ENCODE measurements around the gene IFIT2. TPM values are rescaled to one million over a fixed set of nuclear protein-coding genes. Genes with fewer than 3 reads are reported as not detected.

IFIT2 gene
- total and polyA plus RNA-seq, 2 donors (not counting 3 experiments of a cell fraction or from before 2014, with no cell fraction given), result 0.23 to 1.4 TPM

- no peaks in the 10 kb centered on the region for H4K20me1 ChIP-seq (replicated peaks; ENCODE audit: control insufficient read depth, extremely low read depth, insufficient read depth, low read length)
- DNase-seq (ENCODE audit: low read depth, low spot score) (no peak), FAIRE-seq (no peak)
- H3K36me3 ChIP-seq (ENCODE audit: control insufficient read depth in 2 of 2, extremely low read depth in 1 of 2, insufficient read depth in 2 of 2, low read length in 2 of 2), result no peaks in the 10 kb centered on the region
- H3K4me1 ChIP-seq (ENCODE audit: control insufficient read depth, extremely low read depth, insufficient read depth, low read length), result peaks cover 10% of the 10 kb centered on the region
- ChIA-PET POLR2A (no interaction called here), CTCF (no interaction called here)
- no TSS peak for BruUV-seq (replicated peaks)
- no peaks in the 10 kb centered on the region for H3K9me3 ChIP-seq (replicated peaks; ENCODE audit: control insufficient read depth, insufficient read depth, low read length)
- H3K9me1 ChIP-seq (replicated peaks; ENCODE audit: control insufficient read depth, extremely low read depth, insufficient read depth, low read length), result no peaks in the 10 kb centered on the region
- no peak overlapping the region for H3K4me3 ChIP-seq (replicated peaks in 1 of 3; ENCODE audit: insufficient read depth in 1 of 3, low read depth in 1 of 3, low read length in 3 of 3)
- H3K27me3 ChIP-seq (ENCODE audit: control insufficient read depth in 2 of 2, insufficient read depth in 2 of 2, low read length in 2 of 2), result peaks cover 2 to 9% of the 10 kb centered on the region in 2 experiments
- H3K9ac ChIP-seq (replicated peaks; ENCODE audit: extremely low read depth, insufficient read depth, low read length), result no peak overlapping the region
- TF ChIP-seq MAX (IDR thresholded peaks at IDR 0.05; ENCODE audit: insufficient read depth, insufficient read length) (no peak), FOS (IDR thresholded peaks at IDR 0.05; ENCODE audit: borderline replicate concordance, insufficient read depth, low read length) (no peak), JUN (IDR thresholded peaks at IDR 0.05; ENCODE audit: borderline replicate concordance, insufficient read depth, insufficient read length, low read depth) (no peak), GATA2 (IDR thresholded peaks at IDR 0.05; ENCODE audit: insufficient read depth, insufficient read length, low read depth, low read length) (no peak), MYC (IDR thresholded peaks at IDR 0.05; ENCODE audit: low read depth, low read length) (no peak), EZH2 (IDR thresholded peaks at IDR 0.05; ENCODE audit: borderline replicate concordance, low read depth, low read length, severe bottlenecking) (no peak), POLR2A (IDR thresholded peaks at IDR 0.05; ENCODE audit: low read depth, low read length) (no peak), POLR2AphosphoS5 (IDR thresholded peaks at IDR 0.05; ENCODE audit: insufficient read depth, low read depth, low read length) (no peak), CTCF (IDR thresholded peaks at IDR 0.05; ENCODE audit: extremely low read depth in 1 of 2, insufficient read depth in 1 of 2, low read depth in 1 of 2, low read length in 2 of 2) (no peak)
- intact Hi-C loops (cut with micrococcal nuclease), result no loop called here
- no peaks in the 10 kb centered on the region for H3K79me2 ChIP-seq (ENCODE audit: control insufficient read depth, insufficient read depth, low read length)
- no peak overlapping the region for H3K27ac ChIP-seq (ENCODE audit: insufficient read depth, low read depth, low read length)
- H3K4me2 ChIP-seq (ENCODE audit: insufficient read depth, low read length), result no peak overlapping the region
- H2AFZ ChIP-seq (ENCODE audit: low read depth, low read length), result no peak overlapping the region
- dilution Hi-C loops (cut with MboI; ENCODE audit: extremely low pct_ligation_motif_present, low sequenced_read_pairs), result no loop called here
These were observed 53.6 kb downstream of the IFIT2 start for GRCh38 chr10:89355394-89355931.

Data from endothelial cell of umbilical vein (primary cell).